Adipocyte (in vitro differentiated cells): ENCODE data around the gene NDUFB7.

Experiments
- DNase-seq: peaks from one replicate; pipeline ENCODE4 v3.0.0-alpha.2; 2015; ENCODE audit warnings: low read depth
- H3K27me3 ChIP-seq: replicated peaks from 2 replicates; pipeline ENCODE4 v1.7.0; 2013; ENCODE audit warnings: mild to moderate bottlenecking, low read length, moderate library complexity; ENCODE audit not compliant: control insufficient read depth, insufficient read depth
- H3K36me3 ChIP-seq: 2 replicates; pipeline ENCODE4 v1.7.0; 2013; ENCODE audit warnings: low read length, mild to moderate bottlenecking, moderate library complexity; ENCODE audit not compliant: control insufficient read depth, insufficient read depth, severe bottlenecking
- H3K4me1 ChIP-seq: 2 replicates; pipeline ENCODE4 v1.7.0; 2013; ENCODE audit warnings: mild to moderate bottlenecking, low read length, moderate library complexity; ENCODE audit not compliant: control insufficient read depth, insufficient read depth
- H3K4me3 ChIP-seq: 2 replicates; pipeline ENCODE4 v1.7.0; 2013; ENCODE audit warnings: mild to moderate bottlenecking, low read length, moderate library complexity
- H3K9ac ChIP-seq: 2 replicates; pipeline ENCODE4 v1.7.0; 2013; ENCODE audit warnings: mild to moderate bottlenecking, low read length, moderate library complexity
- H3K9me3 ChIP-seq: 2 replicates; pipeline ENCODE4 v1.7.0; 2013; ENCODE audit warnings: mild to moderate bottlenecking, low read length, moderate library complexity; ENCODE audit not compliant: control insufficient read depth

NDUFB7 gene

DNA sequence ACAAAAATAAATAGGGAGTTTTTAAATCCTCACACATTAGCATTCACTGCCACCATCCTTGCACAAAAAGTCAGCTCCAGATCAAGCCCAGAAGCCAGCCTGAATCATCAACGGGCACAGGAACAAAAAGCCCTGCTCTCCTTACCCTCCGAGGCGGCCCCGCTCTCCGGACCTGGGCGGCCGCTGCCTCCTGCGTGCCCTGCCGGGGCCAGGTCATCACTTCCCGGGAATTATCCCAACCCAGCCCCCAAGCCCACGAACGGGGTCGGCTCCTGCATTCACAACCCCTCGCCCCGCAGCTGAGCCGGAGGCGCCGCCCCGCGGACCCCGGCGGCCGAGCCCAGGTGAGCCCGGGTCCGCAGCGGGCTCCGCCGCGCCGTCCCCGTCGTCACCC is 54.4 kb downstream of the NDUFB7 start:
- Histone ChIP-seq H3K4me3 (peak overlapping the region; percentile 84), H3K27me3 (no peaks in the 10 kb centered on the region), H3K9me3 (no peaks in the 10 kb centered on the region), H3K9ac (peak overlapping the region; percentile 99), H3K36me3 (peaks cover 30% of the 10 kb centered on the region), H3K4me1 (peaks cover 35% of the 10 kb centered on the region)
- DNase-seq: peak; percentile 65

DNA sequence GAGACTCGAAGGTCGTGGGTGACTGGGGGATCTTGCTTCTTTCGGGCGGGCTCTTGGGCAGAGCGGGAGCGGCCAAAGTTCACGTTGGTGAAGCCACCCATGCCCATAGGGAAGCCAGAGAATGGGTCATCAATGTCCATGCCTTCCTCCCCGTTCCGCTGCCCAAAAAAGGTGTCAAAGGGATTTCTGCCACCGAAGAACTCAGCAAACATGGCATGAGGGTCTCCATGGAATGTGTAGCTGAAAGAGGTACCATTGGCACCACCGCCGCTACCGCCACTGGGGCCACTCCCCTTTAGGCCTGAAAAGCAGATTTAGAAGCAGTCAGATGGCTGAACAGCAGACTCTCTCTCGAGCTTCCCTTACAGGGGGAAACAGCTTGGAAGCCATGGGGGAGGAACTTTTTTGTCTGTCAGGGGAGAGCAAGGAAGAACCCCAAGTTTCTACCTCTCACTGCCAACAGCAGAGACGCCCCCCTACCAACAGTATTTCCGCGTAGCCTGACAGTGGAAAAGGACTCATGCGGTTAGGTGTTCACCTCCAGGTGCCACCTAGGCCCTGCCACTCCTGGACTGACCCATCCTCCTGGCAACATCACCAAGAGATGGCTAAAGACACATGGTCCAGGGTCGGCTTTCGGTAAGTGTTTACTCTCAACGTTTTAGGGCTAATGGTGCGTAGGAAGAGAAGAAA is 55.0 kb downstream of the NDUFB7 start:
- no peaks in the 10 kb centered on the region for H3K9me3 ChIP-seq
- DNase-seq: no peak
- H3K27me3 ChIP-seq: no peaks in the 10 kb centered on the region
- H3K4me1 ChIP-seq: peaks cover 35% of the 10 kb centered on the region
- peak overlapping the region; percentile 99 for H3K9ac ChIP-seq
- peaks cover 30% of the 10 kb centered on the region for H3K36me3 ChIP-seq
- H3K4me3 ChIP-seq: peak overlapping the region; percentile 84
